Liver (tissue), 3 donors: ENCODE results near the gene DIP2C.

ENCODE experiments used
- TF ChIP-seq, protein P1 (sequence below): fragments of 150-350 bp; IDR thresholded peaks from 2 replicates; pipeline ENCODE4 v1.5.1; 2017; ENCODE audit warnings: improper control_type of control experiment, low read depth, low read length; ENCODE audit not compliant: missing input control
- TF ChIP-seq, protein P2 (sequence below): IDR thresholded peaks from 2 replicates; pipeline ENCODE4 v1.6.1; 2016; ENCODE audit warnings: antibody characterized with exemption
- TF ChIP-seq, protein P3 (sequence below): IDR thresholded peaks from 2 replicates; pipeline ENCODE4 v1.6.1; 2016; ENCODE audit warnings: antibody characterized with exemption
- donor health status: healthy.
- donor health status: healthy.

DNA sequence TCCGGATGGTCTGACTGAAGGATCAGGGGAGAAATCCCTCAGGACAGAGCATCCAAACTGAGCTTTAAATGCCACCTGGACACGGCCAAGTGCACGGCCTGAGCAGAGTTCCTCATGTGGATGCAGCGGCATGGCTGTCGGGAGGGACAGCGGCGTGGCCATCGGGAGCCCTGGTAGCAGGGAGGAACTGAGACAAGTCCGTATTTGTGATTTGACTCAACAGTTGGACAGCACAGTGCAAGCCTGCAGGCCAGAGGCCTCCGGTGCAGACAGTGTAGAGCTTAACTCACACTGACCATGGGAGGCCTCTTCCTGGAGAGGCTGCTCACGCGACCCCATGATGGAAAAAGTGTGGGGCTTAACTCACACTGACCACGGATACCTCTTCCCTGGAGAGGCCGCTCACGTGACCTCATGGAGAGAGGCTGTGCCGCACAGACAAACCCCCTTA, 207.4 kb downstream of the DIP2C start:
- TF ChIP-seq, protein P1, sequence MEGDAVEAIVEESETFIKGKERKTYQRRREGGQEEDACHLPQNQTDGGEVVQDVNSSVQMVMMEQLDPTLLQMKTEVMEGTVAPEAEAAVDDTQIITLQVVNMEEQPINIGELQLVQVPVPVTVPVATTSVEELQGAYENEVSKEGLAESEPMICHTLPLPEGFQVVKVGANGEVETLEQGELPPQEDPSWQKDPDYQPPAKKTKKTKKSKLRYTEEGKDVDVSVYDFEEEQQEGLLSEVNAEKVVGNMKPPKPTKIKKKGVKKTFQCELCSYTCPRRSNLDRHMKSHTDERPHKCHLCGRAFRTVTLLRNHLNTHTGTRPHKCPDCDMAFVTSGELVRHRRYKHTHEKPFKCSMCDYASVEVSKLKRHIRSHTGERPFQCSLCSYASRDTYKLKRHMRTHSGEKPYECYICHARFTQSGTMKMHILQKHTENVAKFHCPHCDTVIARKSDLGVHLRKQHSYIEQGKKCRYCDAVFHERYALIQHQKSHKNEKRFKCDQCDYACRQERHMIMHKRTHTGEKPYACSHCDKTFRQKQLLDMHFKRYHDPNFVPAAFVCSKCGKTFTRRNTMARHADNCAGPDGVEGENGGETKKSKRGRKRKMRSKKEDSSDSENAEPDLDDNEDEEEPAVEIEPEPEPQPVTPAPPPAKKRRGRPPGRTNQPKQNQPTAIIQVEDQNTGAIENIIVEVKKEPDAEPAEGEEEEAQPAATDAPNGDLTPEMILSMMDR: no peak
- TF ChIP-seq, protein P2, sequence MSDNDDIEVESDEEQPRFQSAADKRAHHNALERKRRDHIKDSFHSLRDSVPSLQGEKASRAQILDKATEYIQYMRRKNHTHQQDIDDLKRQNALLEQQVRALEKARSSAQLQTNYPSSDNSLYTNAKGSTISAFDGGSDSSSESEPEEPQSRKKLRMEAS: no peak
- TF ChIP-seq, protein P3, sequence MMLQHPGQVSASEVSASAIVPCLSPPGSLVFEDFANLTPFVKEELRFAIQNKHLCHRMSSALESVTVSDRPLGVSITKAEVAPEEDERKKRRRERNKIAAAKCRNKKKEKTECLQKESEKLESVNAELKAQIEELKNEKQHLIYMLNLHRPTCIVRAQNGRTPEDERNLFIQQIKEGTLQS: no peak
